ENCODE measurements around the gene ZNF350.
"Not testable (repeated sequence)": the region's sequence is repeated elsewhere in the genome, so short reads cannot be mapped to it uniquely, and the experiment has no call there.

The ZNF350 gene

DNA sequence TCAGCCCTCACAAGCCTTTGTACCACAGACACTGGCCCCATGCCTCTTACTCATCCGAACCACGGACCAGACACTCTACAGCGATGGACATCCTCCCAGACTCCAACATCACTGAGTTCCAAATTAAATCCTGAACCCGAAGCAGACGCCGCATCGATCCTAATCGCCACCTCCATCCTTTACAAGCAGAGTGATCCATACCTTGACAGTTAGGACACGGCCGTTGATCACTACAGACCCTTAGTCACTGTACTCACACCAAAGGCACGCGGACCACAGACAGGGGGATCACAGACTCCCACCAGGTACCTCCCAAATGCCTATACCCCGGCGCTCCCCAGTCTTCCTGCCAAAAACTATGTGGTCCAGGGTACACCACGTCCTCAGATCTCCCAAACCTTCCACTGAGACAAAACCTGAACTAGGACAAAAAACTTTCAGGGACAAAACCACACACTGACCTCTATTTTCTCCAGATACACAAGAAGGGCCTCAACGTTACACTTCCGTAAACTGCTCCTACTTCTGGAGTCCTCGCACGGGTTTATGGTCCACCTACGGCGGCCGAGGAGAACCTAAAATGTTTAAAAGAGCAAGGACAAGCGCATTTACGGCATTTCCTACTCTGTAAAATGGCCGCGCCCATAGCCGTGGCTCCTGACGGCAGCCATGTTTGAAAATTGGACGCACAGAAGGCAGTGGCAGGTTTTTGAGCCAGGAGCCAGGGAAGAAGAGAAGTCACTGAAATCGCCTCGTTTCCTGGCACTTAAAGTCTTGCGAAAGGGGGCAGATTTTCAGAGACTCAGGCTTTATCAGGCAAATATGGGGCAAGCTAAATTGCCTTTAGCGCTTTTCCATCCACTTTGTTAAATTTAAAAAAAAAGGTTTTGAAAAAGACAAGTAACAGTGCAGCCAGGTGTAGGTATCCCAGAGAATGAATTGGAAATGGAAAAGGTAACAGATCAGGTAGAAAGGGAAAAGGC lies at the start of gene ZNF350:
ZNF350 (minus strand) TSS at position 532 of the 983 bp plus-strand sequence. CDS start 12,480 bp downstream, outside the sequence.
- peak; percentile 69 for DNase-seq

DNA sequence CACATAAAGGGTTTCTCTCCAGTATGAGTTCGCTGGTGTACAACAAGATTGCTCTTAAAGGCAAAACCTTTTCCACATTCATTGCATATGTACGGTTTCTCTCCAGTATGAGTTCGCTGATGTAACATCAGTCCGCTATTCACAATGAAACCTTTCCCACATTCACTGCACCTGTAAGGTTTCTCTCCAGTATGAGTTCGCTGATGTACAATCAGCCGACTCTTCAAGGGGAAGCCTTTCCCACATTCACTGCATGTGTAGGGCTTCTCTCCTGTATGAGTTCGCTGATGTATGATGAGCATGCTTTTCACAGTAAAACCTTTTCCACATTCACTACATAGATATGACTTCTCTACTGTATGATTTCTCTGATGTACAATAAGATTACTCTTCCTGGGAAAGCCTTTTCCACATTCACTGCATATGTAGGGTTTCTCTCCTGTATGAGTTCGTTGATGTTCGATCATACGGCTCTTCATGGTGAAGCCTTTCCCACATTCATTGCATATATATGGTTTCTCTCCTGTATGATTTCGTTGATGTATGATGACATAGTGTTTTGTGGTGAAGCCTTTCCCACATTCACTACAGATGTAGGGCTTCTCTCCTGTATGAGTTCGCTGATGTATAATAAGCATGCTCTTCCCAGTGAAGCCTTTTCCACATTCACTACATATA lies 47.5 kb upstream of the ZNF350 start:
- DNase-seq = no peak

DNA sequence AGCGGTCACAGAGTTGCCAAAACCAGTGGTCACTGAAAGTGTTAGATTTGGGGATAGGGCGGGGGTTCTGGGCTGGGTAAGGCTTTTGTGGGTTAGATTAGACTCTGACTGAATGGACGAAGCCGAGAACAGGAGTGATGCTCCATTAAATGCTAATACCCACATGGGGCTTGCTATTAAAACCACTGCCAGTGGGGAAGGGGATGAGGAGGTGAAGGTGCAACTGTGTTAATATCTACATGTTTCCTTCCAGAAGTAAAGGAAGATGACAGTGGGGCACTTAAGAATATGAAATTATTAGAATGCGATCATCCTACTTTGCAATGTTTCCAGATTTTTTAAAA lies 42.1 kb upstream of the ZNF350 start:
- peak; percentile 76 for DNase-seq

DNA sequence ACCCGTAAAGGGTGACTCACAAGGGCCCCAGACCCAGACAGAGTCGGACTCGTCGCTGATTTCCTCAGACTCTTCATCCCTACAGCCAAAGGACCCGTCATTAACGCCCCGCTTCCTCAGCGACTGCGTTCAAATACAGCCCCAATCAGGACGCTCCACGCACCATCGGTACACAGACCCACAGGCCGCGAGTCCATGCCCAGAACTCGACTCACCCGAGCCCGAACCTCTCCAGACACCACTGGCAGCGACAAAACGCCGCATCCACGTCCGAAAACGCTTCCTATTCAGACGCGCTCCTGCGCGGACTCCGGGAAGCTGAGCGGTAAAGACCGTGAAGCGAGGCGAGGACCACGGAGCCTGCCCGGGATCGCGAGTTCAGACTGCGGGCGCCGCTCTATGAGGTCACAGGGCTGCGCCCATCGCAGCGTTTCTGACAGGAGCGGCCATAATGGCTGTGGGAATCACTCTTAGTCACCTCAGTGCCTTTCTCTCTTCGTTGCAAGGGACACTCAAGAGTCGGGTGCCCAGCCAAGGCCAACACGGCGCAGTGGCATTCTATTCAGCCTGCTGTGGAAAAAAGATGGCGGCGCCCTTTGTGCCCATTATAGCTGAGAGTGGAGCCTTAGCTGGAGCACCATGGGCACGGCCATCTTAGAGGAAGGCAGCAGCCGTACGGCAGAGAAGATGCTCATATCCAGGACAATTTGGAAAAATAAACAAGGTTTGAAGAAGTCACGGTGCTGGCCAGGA lies 41.6 kb upstream of the ZNF350 start, which contains the start of gene ZNF614:
ZNF614 (minus strand) TSS at position 353 of the 753 bp plus-strand sequence. CDS start 2,634 bp downstream, outside the sequence.
- peak; percentile 99 for DNase-seq

DNA sequence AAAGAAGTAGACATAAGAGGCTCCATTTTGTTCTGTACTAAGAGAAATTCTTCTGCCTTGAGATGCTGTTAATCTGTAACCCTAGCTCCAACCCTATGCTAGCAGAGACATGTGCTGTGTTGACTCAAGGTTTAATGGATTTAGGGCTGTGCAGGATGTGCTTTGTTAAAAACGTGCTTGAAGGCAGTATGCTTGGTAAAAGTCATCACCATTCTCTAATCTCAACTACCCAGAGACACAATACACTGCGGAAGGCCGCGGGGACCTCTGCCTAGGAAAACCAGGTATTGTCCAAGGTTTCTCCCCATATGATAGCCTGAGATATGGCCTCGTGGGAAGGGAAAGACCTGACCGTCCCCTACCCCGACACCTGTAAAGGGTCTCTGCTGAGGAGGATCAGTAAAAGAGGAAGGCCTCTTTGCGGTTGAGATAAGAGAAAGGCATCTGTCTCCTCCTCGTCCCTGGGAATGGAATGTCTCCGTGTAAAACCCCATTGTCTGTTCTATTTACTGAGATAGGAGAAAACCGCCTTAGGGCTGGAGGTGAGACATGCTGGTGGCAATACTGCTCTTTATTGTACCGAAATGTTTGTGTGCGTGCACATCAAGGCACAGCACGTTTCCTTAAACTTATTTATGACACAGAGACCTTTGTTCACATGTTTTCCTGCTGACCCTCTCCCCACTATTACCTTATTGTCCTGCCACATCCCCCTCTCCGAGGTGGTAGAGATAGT lies 39.8 kb upstream of the ZNF350 start:
- not testable (repeated sequence) for DNase-seq

DNA sequence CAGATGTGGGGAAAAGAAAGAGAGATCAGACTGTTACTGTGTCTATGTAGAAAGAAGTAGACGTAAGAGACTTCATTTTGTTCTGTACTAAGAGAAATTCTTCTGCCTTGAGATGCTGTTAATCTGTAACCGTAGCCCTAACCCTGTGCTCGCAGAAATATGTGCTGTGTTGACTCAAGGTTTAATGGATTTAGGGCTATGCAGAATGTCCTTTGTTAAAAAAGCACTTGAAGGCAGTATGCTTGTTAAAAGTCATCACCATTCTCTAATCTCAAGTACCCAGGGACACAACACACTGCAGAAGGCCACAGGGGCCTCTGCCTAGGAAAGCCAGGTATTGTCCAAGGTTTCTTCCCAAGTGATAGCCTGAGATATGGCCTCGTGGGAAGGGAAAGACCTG lies 37.8 kb upstream of the ZNF350 start:
- not testable (repeated sequence) for DNase-seq

DNA sequence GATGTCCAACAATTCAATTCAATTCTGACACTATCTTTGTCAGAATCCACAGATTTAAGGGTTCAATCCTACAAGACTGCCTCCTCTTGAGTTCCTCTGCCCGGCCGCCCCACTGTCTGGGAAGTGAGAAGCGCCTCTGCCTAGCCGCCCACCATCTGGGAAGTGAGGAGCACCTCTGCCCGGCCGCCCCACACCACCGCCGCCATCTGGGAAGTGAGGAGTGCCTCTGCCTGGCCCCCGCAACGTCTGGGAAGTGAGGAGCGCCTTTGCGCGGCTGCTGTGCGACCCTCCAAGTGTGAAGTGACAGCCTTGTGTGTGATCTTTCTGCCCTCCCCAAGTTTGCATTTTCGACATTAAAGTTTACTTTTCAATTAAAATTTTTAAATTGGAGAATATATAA lies 35.6 kb upstream of the ZNF350 start:
- no peak for DNase-seq

DNA sequence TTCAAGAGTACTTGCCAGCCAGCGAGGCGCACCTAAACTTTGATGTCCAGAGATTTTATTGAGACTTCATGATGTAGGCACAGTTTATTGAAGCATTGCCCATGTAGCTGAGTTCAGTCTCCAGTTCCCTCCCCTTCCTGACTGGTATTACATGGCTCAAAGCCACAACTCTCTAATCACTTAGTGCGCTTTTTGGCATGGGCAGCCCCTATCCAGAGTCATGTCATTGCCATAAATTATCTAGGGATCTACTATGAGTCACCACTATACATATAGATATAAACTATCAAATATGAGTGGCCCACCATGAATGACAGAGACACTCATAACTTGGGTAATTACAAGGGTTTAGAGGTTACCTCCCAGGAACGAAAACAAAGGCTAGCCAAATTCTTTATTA lies 33.9 kb upstream of the ZNF350 start:
- DNase-seq = no peak

DNA sequence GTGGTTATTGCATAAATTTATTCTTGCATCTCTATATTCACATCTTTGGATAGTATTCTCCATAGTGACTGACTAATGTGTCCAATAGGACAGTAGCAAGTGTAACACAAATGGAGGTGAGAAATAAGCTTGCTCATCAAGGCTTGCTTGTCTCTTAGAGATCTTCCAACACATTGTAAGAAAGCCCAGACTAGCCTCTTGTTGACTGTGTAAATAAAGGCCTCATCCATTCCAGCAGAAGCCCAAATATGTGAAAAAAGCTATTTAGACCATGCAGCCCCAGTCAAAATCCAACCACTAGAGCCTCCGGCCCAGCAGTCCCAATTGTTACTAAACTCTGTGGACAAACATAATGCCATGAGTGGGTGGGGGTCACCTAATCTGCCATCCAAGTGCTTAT lies 24.0 kb upstream of the ZNF350 start:
- no peak for DNase-seq

DNA sequence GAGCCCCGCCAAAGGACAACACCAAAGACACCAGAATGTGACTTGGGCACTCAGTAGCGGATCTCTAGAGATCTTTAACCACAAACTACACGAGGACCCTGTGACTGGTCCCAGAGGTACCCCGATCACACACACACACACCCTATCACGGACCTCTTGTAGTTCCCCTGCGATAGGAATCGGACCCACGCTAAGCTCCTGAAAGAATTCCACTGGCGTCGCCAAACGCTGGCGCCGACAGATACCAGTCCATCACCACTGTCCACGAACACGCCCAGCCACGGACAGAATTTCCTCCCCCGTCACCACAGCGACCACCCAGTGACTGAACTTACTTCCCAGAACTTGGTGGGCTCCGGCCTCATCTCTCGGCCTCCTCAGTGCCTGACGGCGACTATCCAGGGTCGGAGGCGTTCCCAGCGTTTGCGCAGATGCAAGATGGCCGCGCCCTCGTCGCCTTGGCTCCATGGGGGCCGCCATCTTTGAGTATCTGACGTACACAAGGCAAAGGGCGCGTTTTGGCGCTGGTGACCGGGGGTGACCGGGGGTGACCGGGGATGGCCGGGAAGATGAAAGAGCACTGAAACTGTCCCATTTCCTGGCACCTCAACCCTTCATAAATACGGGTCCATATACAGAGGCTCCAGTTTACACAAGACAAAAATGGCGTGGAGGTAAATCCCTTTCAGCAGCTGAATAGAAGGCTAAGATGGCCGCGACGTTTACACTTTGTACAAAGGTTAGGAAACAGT lies 21.3 kb upstream of the ZNF350 start, which contains the start of gene ZNF615:
ZNF615 (minus strand) TSS at position 406 of the 752 bp plus-strand sequence. CDS start 4,500 bp downstream, outside the sequence.
- peak; percentile 95 for DNase-seq

DNA sequence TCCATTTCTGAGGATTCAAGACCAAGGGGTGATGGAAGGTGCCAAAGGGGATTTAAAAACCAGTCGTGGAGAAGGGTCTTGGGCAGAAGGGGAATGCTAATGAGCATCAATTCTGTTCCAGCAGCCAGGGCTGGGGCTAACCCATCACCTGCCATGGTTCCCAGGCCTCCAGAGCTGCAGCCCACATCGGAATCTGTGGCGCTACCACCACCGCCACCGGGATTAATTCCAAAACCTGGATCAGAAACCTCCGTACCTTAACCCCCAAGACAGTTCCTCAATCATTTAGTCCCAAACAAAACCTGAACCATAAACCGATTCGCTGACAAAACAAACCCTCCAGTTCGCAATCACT lies 20.8 kb upstream of the ZNF350 start:
- peak; percentile 16 for DNase-seq

DNA sequence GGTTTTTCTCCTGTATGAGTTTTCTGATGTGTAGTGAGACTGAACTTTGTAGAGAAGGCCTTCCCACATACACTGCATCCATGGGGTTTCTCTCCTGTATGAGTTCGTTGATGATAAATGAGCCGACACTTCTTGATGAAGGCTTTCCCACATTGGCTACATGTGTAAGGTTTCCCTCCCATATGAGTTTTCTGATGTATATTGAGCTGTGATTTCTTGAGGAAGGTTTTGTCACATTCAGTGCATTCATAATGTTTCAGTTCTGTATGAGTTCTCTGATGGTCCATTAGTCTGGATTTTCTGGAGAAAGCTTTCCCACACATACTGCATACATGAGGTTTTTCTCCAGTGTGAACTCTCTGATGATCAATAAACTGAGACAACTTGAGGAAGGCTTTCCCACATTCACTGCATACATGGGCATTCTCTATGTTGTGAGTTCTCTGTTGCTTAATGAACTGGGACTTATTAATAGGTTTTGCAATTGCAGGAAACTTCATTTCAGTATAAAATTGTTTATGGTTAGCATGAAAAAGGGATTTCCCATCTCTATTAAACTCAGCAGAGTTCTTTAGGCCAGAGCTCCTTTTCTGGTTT lies 7.5 kb upstream of the ZNF350 start:
- DNase-seq = no peak

DNA sequence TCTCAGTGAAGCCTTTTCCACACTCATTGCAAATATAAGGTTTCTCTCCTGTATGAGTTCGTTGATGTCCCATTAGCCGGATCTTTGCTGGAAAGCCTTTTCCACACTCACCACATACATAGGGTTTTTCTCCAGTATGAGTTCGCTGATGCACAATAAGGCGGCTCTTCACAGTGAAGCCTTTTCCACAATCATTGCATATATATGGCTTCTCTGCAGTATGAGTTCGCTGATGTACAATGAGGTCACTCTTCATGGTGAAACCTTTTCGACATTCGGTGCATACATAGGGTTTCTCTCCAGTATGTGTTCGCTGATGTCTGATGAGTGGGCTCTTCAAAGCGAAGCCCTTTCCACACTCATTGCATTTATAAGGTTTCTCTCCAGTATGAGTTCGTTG lies 6.8 kb upstream of the ZNF350 start:
- DNase-seq = no peak

DNA sequence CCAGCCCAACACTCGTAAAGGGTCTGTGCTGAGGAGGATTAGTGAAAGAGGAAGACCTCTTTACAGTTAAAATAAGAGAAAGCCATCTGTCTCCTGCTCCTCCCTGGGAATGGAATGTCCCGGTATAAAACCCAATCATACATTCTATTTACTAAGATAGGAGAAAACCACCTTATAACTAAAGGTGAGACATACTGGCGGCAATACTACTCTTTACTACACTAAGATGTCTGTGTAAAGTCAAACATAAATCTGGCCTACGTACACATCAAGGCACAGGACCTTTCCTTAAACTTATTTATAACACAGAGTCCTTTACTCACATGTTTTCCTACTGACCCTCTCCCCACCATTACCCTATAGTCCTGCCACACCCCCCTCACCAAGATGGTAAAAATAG lies 3.3 kb downstream of the ZNF350 start:
- DNase-seq = no peak

DNA sequence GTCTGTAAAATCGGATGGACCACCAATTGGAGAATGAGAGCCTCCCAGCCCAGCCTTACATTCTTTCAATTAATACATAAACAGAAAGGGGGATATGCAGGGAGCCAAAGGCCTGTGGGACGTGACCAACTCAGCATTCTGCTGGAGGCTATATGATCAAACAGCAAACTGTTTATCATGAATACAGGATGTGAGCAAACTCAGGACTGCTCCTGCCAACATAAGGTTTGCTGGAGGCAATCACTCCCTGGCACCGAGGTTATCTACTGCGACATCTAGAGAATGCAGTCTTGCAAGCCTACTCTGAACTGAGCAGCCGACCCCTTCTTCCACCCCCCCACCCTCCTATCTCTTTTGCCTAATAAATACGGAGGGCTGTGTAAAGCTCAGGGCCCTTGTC lies 5.7 kb downstream of the ZNF350 start:
- not testable (repeated sequence) for DNase-seq

DNA sequence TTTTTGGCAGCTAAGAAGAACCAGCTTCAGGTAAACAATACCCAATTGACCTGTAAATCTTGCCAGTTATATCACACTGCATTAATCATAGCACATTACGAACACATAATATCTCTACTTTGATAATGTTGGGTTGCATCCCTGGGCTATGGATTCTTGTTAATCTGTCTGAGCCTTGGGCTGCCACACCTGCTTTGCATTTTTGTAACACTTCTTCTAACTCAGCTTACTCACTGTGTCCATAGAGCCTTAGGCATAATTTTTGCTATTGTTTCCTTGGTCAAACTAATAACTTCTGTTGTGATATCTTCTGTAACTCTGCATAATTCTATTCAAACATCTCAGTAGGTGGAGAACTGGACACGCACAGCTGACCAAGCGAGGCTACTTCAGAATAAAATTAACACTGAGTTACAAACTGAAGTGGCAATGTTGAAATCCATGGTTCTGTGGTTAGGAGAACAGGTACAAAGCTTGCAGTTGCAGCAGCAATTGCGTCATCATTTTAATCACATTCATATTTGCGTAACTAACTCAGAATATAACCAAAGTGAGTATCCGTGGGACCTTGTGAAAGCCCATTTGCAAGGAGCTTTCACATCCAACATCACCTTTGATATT lies 6.4 kb downstream of the ZNF350 start:
- no peak for DNase-seq

DNA sequence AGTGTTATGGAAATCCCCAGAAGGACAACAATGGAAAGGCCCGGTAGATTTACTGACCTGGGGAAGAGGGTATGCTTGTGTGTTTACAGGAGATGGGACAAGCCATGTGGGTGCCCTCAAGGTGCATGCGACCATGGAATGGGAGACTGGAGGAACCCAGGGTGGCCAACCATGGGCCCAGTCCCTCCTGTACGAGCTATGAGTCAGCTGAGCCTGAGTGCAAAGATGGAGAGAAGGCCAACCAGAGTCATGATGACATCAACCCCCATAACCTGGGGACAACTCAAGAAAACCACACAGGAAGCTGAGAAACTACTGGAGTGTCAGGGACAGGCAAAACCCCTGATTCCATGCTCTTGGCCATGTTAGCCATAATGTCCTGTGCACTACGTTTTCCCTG lies 7.8 kb downstream of the ZNF350 start:
- DNase-seq = no peak

DNA sequence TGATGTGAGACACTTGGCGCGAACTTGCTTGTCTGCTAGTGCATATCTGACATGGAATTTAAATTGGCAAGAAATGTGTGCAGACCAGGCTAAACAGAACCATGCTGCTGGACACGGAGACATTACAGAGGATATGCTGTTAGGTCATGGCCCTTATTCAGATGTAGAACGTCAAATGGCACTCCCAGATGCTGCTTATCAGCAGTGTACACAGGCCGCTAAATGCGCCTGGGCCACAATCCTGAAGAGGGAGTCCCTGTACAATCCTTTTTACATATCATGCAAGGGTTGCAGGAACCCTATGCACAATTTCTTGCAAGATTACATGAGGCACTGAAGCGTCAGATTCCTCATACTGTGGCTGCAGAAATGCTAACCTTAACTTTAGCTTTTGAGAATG lies 9.3 kb downstream of the ZNF350 start:
- no peak for DNase-seq

DNA sequence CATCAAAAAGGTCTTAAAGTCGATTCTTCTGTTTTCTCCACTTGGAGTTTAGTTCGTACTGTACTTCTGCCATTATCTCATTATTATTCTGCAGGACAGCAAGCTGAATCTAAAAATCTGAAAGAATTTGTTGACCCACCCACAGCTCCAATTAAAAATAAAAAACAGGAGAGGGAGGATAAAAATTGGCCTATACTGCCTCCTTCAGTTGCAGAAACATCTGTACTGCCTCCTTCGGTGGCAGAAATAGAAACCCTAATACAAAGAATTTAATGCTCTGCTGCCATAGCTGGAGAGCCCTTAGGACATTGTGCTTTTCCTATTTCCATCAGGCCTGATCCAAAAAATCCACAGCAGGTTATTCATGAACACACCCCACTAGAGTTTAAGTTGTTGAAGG lies 9.8 kb downstream of the ZNF350 start:
- DNase-seq = no peak

DNA sequence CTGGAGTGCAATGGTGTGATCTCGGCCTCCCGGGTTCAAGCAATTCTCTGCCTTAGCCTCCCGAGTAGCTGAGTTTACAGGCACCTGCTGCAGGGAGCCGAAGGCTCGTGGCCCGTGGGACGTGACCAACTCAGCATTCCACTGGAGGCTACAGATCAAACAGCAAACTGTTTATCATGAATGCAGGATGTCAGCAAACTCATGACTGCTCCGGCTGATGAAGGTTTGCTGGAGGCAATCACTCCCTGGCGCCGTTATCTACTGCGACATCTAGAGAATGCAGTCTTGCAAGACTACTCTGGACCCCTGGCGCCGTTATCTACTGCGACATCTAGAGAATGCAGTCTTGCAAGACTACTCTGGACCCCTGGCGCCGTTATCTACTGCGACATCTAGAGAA lies 10.9 kb downstream of the ZNF350 start:
- DNase-seq = not testable (repeated sequence)

DNA sequence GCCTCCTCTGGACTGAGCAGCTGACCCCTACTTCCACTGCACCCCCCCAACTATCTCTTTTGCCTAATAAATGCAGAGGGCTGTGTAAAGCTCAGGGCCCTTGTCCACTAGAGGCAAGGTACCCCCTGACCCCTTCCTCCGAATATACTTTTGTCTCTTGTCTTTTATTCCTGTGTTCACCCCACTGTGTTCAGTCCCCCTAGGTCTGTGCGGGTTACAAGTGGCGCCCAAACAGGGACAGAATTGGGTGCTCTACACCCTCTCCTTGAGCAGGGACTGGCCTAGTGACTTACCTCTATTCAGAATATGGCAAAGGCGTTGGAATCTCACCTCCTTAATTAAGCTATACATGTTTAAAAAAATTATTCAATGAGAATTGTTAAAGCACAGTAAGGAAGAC lies 15.0 kb downstream of the ZNF350 start:
- no peak for DNase-seq

Measured in DMS79 treated with DMSO at 0.1 percent for 48 hours (cell line).